Measurements from ENCODE around the gene XPO6.

The XPO6 gene

GRCh38 chr16:28067604-28068379 lies 144.0 kb downstream of the XPO6 start:
- DNase-seq (ENCODE audit: insufficient read length, low spot score) (no peak), FAIRE-seq (no peak)
- TF ChIP-seq PAX5 (IDR thresholded peaks at IDR 0.05; ENCODE audit: insufficient read depth, low read length, severe bottlenecking) = no peak
- TF ChIP-seq POLR2AphosphoS5 (IDR thresholded peaks at IDR 0.05; ENCODE audit: low read depth, low read length) = no peak
- TF ChIP-seq POU2F2 (IDR thresholded peaks at IDR 0.05; ENCODE audit: low read depth, low read length) = no peak
- no peak for TF ChIP-seq POLR2A (IDR thresholded peaks at IDR 0.05; ENCODE audit: low read depth, low read length)
- no peak for TF ChIP-seq TAF1 (IDR thresholded peaks at IDR 0.05; ENCODE audit: low read depth, low read length)
- no peak for TF ChIP-seq SPI1 (IDR thresholded peaks at IDR 0.05; ENCODE audit: low read depth, low read length)

GRCh38 chr16:28064706-28065249 lies 147.0 kb downstream of the XPO6 start:
- FAIRE-seq (no peak), DNase-seq (ENCODE audit: insufficient read length, low spot score) (no peak)
- TF ChIP-seq TAF1 (IDR thresholded peaks at IDR 0.05; ENCODE audit: low read depth, low read length) (no peak), POLR2A (IDR thresholded peaks at IDR 0.05; ENCODE audit: low read depth, low read length) (no peak), PAX5 (IDR thresholded peaks at IDR 0.05; ENCODE audit: insufficient read depth, low read length, severe bottlenecking) (no peak)

GRCh38 chr16:28064150-28064549 lies 147.6 kb downstream of the XPO6 start:
- no peak for FAIRE-seq
- no peak for DNase-seq (ENCODE audit: insufficient read length, low spot score)
- TF ChIP-seq SPI1 (IDR thresholded peaks at IDR 0.05; ENCODE audit: low read depth, low read length) = no peak
- no peak for TF ChIP-seq PAX5 (IDR thresholded peaks at IDR 0.05; ENCODE audit: insufficient read depth, low read length, severe bottlenecking)
- TF ChIP-seq TAF1 (IDR thresholded peaks at IDR 0.05; ENCODE audit: low read depth, low read length) = no peak
- TF ChIP-seq POLR2A (IDR thresholded peaks at IDR 0.05; ENCODE audit: low read depth, low read length) = no peak
- no peak for TF ChIP-seq POU2F2 (IDR thresholded peaks at IDR 0.05; ENCODE audit: low read depth, low read length)
- TF ChIP-seq POLR2AphosphoS5 (IDR thresholded peaks at IDR 0.05; ENCODE audit: low read depth, low read length) = no peak

GRCh38 chr16:28063591-28064061 lies 148.1 kb downstream of the XPO6 start, which contains the start of gene GSG1L:
Gene GSG1L (minus strand): TSS chr16:28063714. CDS start chr16:28063424, 290 bp downstream.
- FAIRE-seq = no peak
- TF ChIP-seq POLR2AphosphoS5 (IDR thresholded peaks at IDR 0.05; ENCODE audit: low read depth, low read length) (no peak), POLR2A (IDR thresholded peaks at IDR 0.05; ENCODE audit: low read depth, low read length) (no peak), PAX5 (IDR thresholded peaks at IDR 0.05; ENCODE audit: insufficient read depth, low read length, severe bottlenecking) (no peak), POU2F2 (IDR thresholded peaks at IDR 0.05; ENCODE audit: low read depth, low read length) (no peak), TAF1 (IDR thresholded peaks at IDR 0.05; ENCODE audit: low read depth, low read length) (no peak), SPI1 (IDR thresholded peaks at IDR 0.05; ENCODE audit: low read depth, low read length) (no peak)
- DNase-seq (ENCODE audit: insufficient read length, low spot score) = no peak

DNA sequence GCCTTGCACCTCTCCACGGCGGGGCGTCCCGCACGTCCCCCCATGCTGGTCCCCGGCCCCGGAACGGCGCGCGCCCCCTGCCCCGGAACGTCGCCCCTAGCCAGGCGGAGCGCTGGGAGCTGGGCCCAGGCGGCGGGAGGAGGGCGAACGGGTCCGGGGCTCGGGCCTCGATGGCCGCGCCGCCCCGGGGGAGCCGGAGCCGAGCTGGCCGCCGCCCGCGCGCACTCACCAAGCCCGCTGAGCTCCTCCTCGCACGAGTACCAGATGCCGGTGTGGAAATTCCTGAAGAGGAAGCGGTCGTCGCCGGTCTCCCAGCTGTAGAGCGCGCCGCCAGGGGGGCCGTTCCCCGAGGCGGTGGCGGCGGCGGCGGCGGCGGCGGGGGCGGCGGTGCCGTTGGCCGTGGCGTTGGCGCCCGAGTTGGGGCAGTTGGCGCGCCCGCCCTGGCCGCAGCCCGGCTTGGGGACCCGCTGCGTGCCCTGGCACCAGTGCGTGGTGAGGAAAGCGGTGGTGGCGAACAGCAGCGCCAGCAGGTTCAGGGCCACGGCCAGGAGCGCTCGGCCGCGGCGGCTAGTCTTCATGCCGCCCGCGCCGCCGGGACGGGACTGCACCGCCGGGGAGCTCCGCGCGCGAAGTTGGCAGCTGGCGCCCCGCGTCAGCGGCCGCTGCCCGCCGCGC lies 148.8 kb downstream of the XPO6 start:
- TF ChIP-seq POLR2A (IDR thresholded peaks at IDR 0.05; ENCODE audit: low read depth, low read length) (no peak), SPI1 (IDR thresholded peaks at IDR 0.05; ENCODE audit: low read depth, low read length) (no peak), POU2F2 (IDR thresholded peaks at IDR 0.05; ENCODE audit: low read depth, low read length) (no peak), TAF1 (IDR thresholded peaks at IDR 0.05; ENCODE audit: low read depth, low read length) (no peak), PAX5 (IDR thresholded peaks at IDR 0.05; ENCODE audit: insufficient read depth, low read length, severe bottlenecking) (no peak)
- no peak for FAIRE-seq
- no peak for DNase-seq (ENCODE audit: insufficient read length, low spot score)

DNA sequence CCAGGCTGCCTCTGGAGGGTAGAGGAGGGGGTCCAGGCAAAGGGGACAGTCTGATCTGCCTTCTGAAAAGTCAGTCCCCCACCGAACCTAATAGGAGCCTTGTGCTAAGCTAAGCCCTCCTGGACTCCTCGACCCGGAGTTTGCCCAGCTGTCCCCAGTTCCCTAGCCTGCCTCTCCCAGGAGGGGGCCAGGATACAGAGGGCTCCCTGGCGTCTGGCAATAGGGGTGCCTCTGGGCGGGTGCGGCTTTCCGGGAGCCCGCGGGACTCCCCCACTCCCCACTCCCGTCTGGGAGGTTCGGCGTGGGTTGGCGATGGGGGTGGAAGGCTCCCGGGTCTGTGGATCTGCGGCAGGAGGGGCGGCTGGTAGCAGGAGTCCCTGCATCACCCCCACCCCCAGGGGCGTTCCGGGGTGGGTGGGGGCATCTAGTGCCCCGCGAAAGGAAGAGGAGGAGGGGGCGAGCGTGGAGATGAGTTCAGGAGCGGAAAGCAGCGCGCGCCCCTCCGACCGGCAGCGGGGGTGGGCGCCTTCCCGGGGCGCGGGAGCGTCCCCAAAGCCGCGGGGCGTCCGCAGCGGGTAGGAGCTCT lies 149.4 kb downstream of the XPO6 start:
- DNase-seq (ENCODE audit: insufficient read length, low spot score) (no peak), FAIRE-seq (no peak)

DNA sequence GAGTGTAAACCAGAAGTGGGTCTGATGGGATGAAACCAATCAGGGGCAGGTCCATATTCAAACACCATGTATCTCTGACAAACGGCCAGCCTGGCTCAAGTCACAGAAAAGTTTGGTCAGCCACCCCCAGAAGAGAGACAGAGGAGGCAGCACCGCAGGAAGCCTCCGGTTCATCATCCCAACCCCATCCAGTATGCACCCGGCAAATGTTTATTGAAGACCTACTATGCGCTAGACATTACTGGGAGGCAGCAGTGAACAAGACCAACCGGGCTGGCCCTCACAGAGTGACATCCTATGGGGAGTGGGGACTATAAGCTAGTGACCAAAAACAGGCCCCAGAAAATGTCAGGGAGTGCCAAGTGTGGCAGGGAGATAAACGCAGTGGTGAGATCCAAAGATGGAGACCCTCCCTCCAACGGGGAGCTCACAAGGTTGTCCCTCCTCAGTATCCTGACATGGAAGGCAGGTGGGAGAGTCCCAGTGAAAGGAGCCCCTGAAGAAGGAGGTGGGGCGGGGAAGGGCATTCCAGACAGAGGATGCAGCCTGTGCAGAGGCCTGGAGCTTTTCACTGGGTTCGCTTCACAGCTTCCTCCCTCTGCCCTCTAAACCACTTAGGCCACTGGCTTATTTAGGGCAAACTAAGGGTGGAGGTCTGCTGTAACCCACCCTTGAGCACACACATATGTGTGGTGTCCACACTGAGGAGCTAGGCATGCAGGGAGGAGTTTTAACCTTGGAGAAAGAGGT lies 150.2 kb downstream of the XPO6 start:
- TF ChIP-seq POLR2AphosphoS5 (IDR thresholded peaks at IDR 0.05; ENCODE audit: low read depth, low read length) = no peak
- TF ChIP-seq TAF1 (IDR thresholded peaks at IDR 0.05; ENCODE audit: low read depth, low read length) = no peak
- no peak for TF ChIP-seq SPI1 (IDR thresholded peaks at IDR 0.05; ENCODE audit: low read depth, low read length)
- TF ChIP-seq POLR2A (IDR thresholded peaks at IDR 0.05; ENCODE audit: low read depth, low read length) = no peak
- no peak for TF ChIP-seq PAX5 (IDR thresholded peaks at IDR 0.05; ENCODE audit: insufficient read depth, low read length, severe bottlenecking)
- TF ChIP-seq POU2F2 (IDR thresholded peaks at IDR 0.05; ENCODE audit: low read depth, low read length) = no peak
- DNase-seq (ENCODE audit: insufficient read length, low spot score) (no peak), FAIRE-seq (no peak)

More for the DNA sequence above, 149.4 kb downstream of the XPO6 start:
- no peak for TF ChIP-seq POLR2AphosphoS5 (IDR thresholded peaks at IDR 0.05; ENCODE audit: low read depth, low read length)
- no peak for TF ChIP-seq TAF1 (IDR thresholded peaks at IDR 0.05; ENCODE audit: low read depth, low read length)
- no peak for TF ChIP-seq POLR2A (IDR thresholded peaks at IDR 0.05; ENCODE audit: low read depth, low read length)
- no peak for TF ChIP-seq PAX5 (IDR thresholded peaks at IDR 0.05; ENCODE audit: insufficient read depth, low read length, severe bottlenecking)
- TF ChIP-seq POU2F2 (IDR thresholded peaks at IDR 0.05; ENCODE audit: low read depth, low read length) = no peak
- TF ChIP-seq SPI1 (IDR thresholded peaks at IDR 0.05; ENCODE audit: low read depth, low read length) = no peak

GRCh38 chr16:28059841-28060575 lies 151.8 kb downstream of the XPO6 start:
- FAIRE-seq = no peak
- TF ChIP-seq POLR2AphosphoS5 (IDR thresholded peaks at IDR 0.05; ENCODE audit: low read depth, low read length) = no peak
- no peak for TF ChIP-seq PAX5 (IDR thresholded peaks at IDR 0.05; ENCODE audit: insufficient read depth, low read length, severe bottlenecking)
- no peak for TF ChIP-seq SPI1 (IDR thresholded peaks at IDR 0.05; ENCODE audit: low read depth, low read length)
- TF ChIP-seq TAF1 (IDR thresholded peaks at IDR 0.05; ENCODE audit: low read depth, low read length) = no peak
- no peak for TF ChIP-seq POLR2A (IDR thresholded peaks at IDR 0.05; ENCODE audit: low read depth, low read length)
- TF ChIP-seq POU2F2 (IDR thresholded peaks at IDR 0.05; ENCODE audit: low read depth, low read length) = no peak
- DNase-seq (ENCODE audit: insufficient read length, low spot score) = no peak
